GM12878 (cell line): ENCODE measurements around the gene PMPCA. TPM values are rescaled to one million over a fixed set of nuclear protein-coding genes. Genes with fewer than 3 reads are reported as not detected.

Source experiments
- BCL11A ChIP-seq: IDR thresholded peaks from 2 replicates; pipeline ENCODE4 v1.6.1; 2011; ENCODE audit warnings: low read depth, low read length
- BRCA1 ChIP-seq: IDR thresholded peaks from 2 replicates; pipeline ENCODE4 v1.6.1; 2011; ENCODE audit warnings: low read depth, low read length, improper control_type of control experiment
- CEBPZ ChIP-seq: fragments of 150-350 bp; IDR thresholded peaks from 2 replicates; pipeline ENCODE4 v1.6.1; 2016; ENCODE audit warnings: low read depth, low read length
- FOS ChIP-seq: IDR thresholded peaks from 3 replicates; pipeline ENCODE4 v1.6.1; 2011; ENCODE audit warnings: borderline replicate concordance; ENCODE audit not compliant: insufficient read length; ENCODE audit errors: extremely low read depth
- FOXK2 ChIP-seq: fragments of 450-650 bp; IDR thresholded peaks from 2 replicates; pipeline ENCODE4 v1.6.1; 2017; ENCODE audit warnings: mild to moderate bottlenecking, moderate library complexity
- HCFC1 ChIP-seq: fragments of 150-350 bp; IDR thresholded peaks from 2 replicates; pipeline ENCODE4 v1.6.1; 2014; ENCODE audit warnings: low read length
- IKZF2 ChIP-seq, 2 experiments: fragments of 450-650 bp; IDR thresholded peaks; 2 replicates each; pipeline ENCODE4 v1.6.1; 2017; ENCODE audit warnings: mild to moderate bottlenecking in 2 of 2, moderate library complexity in 2 of 2
- REST ChIP-seq: IDR thresholded peaks from 2 replicates; pipeline ENCODE4 v1.6.1; 2012; ENCODE audit warnings: mild to moderate bottlenecking, low read depth, low read length
- SMARCA5 ChIP-seq: fragments of 450-650 bp; IDR thresholded peaks from 2 replicates; pipeline ENCODE4 v1.6.1; 2017; ENCODE audit warnings: mild to moderate bottlenecking
- ZNF217 ChIP-seq: fragments of 450-650 bp; IDR thresholded peaks from 2 replicates; pipeline ENCODE4 v1.6.1; 2017; ENCODE audit warnings: antibody characterized with exemption, mild to moderate bottlenecking
- ZNF274 ChIP-seq: IDR thresholded peaks from one replicate; pipeline ENCODE4 v1.8.0; 2011; ENCODE audit not compliant: insufficient read length, insufficient read depth
- polyA plus RNA-seq, 11 experiments: library from polyadenylated mRNA; depleted of rRNA in 4 of 11; unstranded in 6 of 11; stranded (reverse) in 5 of 11; fragments of >200 nt; fragmentation: Nextera tagmentation in 4 of 11; fragmentation: Illumina TruSeq in 1 of 11; extraction: Ambion mirVana in 4 of 11; extraction: Trizol in 1 of 11; gene quantifications; 1 replicate in 1 of 11; 2 replicates in 10 of 11; pipeline versions ENCODE4 v1.2.1 to v1.2.3, GENCODE V29; 2011 to 2016; ENCODE audit warnings: inconsistent platforms in 2 of 11, missing spikeins in 2 of 11, low read depth in 1 of 11
- total RNA-seq, 4 experiments: library from RNA; depleted of rRNA in 3 of 4; stranded (reverse); fragments of >200 nt in 3 of 4; fragmentation: Illumina TruSeq in 1 of 4; extraction: Trizol in 1 of 4; gene quantifications; 2 replicates each; pipeline versions ENCODE4 v1.2.1 to v1.2.3, GENCODE V29; 2013 to 2021

Gene PMPCA
- total and polyA plus RNA-seq, 10 of the 15 experiments (the other 5 are each of a cell fraction or from before 2014, with no cell fraction given), result 8.1 to 137 (median 75.7) TPM

- TF ChIP-seq FOXK2 (no peak), BRCA1 (no peak), IKZF2 (IDR thresholded peaks at IDR 0.05) (no peak), FOS (no peak), ZNF217 (no peak), SMARCA5 (no peak), BCL11A (no peak), REST (no peak), ZNF274 (no peak), CEBPZ (no peak), HCFC1 (no peak)
Observed at GRCh38 chr9:136361047-136361753, 49.3 kb upstream of the PMPCA start (continued).
